B cell (primary cell): ENCODE results near the gene IGFBP3. TPM values are rescaled to one million over a fixed set of nuclear protein-coding genes. Genes with fewer than 3 reads are reported as not detected.

Experiments
- ATAC-seq: fragments of 200-7000 bp; cut with Tn5 transposase; one replicate; pipeline ENCODE4 v1.10.0; 2021; ENCODE audit warnings: low read depth, mild to moderate bottlenecking, moderate number of reproducible peaks, moderate library complexity
- CTCF ChIA-PET: fragments of 350-600 bp; sonication (Branson Sonifier 250); formaldehyde crosslinking; loops from one replicate; lab custom pipeline; 2021; ENCODE audit warnings: antibody characterized with exemption, inconsistent platforms; lab: Charles Lee
- POLR2A ChIA-PET: fragments of 350-600 bp; sonication (Branson Sonifier 250); formaldehyde crosslinking; loops from one replicate; lab custom pipeline; 2021; ENCODE audit warnings: antibody characterized with exemption; lab: Charles Lee
- DNase-seq: peaks from one replicate; pipeline ENCODE4 v3.0.0; 2013
- H2AFZ ChIP-seq: 2 replicates; pipeline ENCODE4 v1.6.1; 2012; ENCODE audit warnings: mild to moderate bottlenecking, low read depth, low read length; ENCODE audit not compliant: insufficient read depth, poor library complexity, severe bottlenecking
- H3K27ac ChIP-seq, 2 donors: 1 replicate in 1 of 2; 2 replicates in 1 of 2; pipeline ENCODE4 v1.5.1; 2012 to 2013; ENCODE audit warnings: low read length in 2 of 2, mild to moderate bottlenecking in 2 of 2, moderate library complexity in 1 of 2
- H3K27me3 ChIP-seq, 4 experiments: fragments of 200-600 bp in 1 of 4; sonication (generic) in 1 of 4; replicated peaks in 1 of 4; 1 replicate in 2 of 4; 2 replicates in 2 of 4; pipeline versions ENCODE4 v1.6.1 to v1.7.0; 2013 to 2016; ENCODE audit warnings: low read length in 3 of 4, mild to moderate bottlenecking in 2 of 4, mixed read lengths in 1 of 4, moderate library complexity in 1 of 4; ENCODE audit not compliant: insufficient read depth in 4 of 4, control insufficient read depth in 3 of 4; ENCODE audit errors: control extremely low read depth in 1 of 4
- H3K36me3 ChIP-seq, 2 experiments: replicated peaks in 1 of 2; 1 replicate in 1 of 2; 2 replicates in 1 of 2; pipeline versions ENCODE4 v1.6.1 to v1.7.1; 2013; ENCODE audit warnings: low read length in 1 of 2; ENCODE audit not compliant: insufficient read depth in 2 of 2, control insufficient read depth in 1 of 2; ENCODE audit errors: control extremely low read depth in 1 of 2, extremely low read depth in 1 of 2
- H3K4me1 ChIP-seq, 2 donors: fragments of 200-600 bp in 1 of 2; sonication (generic) in 1 of 2; 1 replicate in 1 of 2; 2 replicates in 1 of 2; pipeline versions ENCODE4 v1.5.1 to v1.6.1; 2013 to 2017; ENCODE audit warnings: low read length in 2 of 2; ENCODE audit not compliant: control insufficient read depth in 2 of 2, insufficient read depth in 2 of 2
- H3K4me2 ChIP-seq: replicated peaks from 2 replicates; pipeline ENCODE3; 2012; ENCODE audit warnings: mild to moderate bottlenecking, low read depth, low read length; ENCODE audit not compliant: poor library complexity, severe bottlenecking
- H3K4me3 ChIP-seq, 5 experiments: fragments of 200-600 bp in 1 of 5; sonication (generic) in 1 of 5; 1 replicate in 3 of 5; 2 replicates in 2 of 5; pipeline versions ENCODE4 v1.5.1 to v1.7.0; 2011 to 2016; ENCODE audit warnings: low read length in 4 of 5, mild to moderate bottlenecking in 4 of 5, low read depth in 2 of 5, control low read depth in 1 of 5, moderate library complexity in 1 of 5; ENCODE audit not compliant: insufficient read depth in 1 of 5; ENCODE audit errors: control extremely low read depth in 1 of 5, extremely low read depth in 1 of 5
- H3K79me2 ChIP-seq: fragments of 200-600 bp; sonication (generic); one replicate; pipeline ENCODE4 v1.6.0; 2016; ENCODE audit warnings: low read length; ENCODE audit not compliant: control insufficient read depth, insufficient read depth
- H3K9ac ChIP-seq: fragments of 200-600 bp; sonication (generic); 2 replicates; pipeline ENCODE4 v1.6.1; 2017; ENCODE audit warnings: mild to moderate bottlenecking, low read length, moderate library complexity
- H3K9me3 ChIP-seq, 3 donors: one replicate each; pipeline versions ENCODE4 v1.6.1 to v1.7.1; 2013; ENCODE audit warnings: low read length in 2 of 3; ENCODE audit not compliant: control insufficient read depth in 2 of 3, insufficient read depth in 1 of 3; ENCODE audit errors: control extremely low read depth in 1 of 3
- H4K20me1 ChIP-seq: 2 replicates; pipeline ENCODE4 v1.6.0; 2012; ENCODE audit warnings: mild to moderate bottlenecking, low read length; ENCODE audit not compliant: insufficient read depth, control insufficient read depth, poor library complexity, severe bottlenecking
- H3K27ac Mint-ChIP-seq: one replicate; pipeline ENCODE4 v1.8.0; 2021; ENCODE audit warnings: mixed read lengths
- H3K27me3 Mint-ChIP-seq: one replicate; pipeline ENCODE4 v1.8.0; 2021; ENCODE audit warnings: mixed read lengths
- H3K4me1 Mint-ChIP-seq: one replicate; pipeline ENCODE4 v1.8.0; 2021; ENCODE audit warnings: mixed read lengths
- H3K4me3 Mint-ChIP-seq: one replicate; pipeline ENCODE4 v1.8.0; 2021; ENCODE audit warnings: mixed read lengths
- H3K9me3 Mint-ChIP-seq: one replicate; pipeline ENCODE4 v1.8.0; 2022; ENCODE audit warnings: mixed read lengths; ENCODE audit not compliant: insufficient read depth
- EZH2 ChIP-seq: IDR thresholded peaks from 2 replicates; pipeline ENCODE4 v1.6.1; 2012; ENCODE audit warnings: borderline replicate concordance, low read depth, mild to moderate bottlenecking, moderate library complexity, low read length; ENCODE audit not compliant: insufficient read depth, poor library complexity, severe bottlenecking
- WGBS: methylation state at CpG from one replicate; pipeline ENCODE4 v1.1.5; 2013; ENCODE audit warnings: missing lambda C conversion rate; ENCODE audit not compliant: insufficient coverage; 5-methylcytosine and 5-hydroxymethylcytosine counted together
- intact Hi-C: fragments of 100-400 bp; cut with micrococcal nuclease; formaldehyde crosslinking; loops from one replicate; pipeline ENCODE4 v1.10.0; 2022
- polyA plus RNA-seq: library from polyadenylated mRNA; depleted of rRNA; stranded (reverse); fragments of >200 nt; gene quantifications from 2 replicates; pipeline ENCODE4 v1.2.3, GENCODE V29; 2012
- total RNA-seq, 2 donors: library from RNA; stranded (reverse); fragments of 120-200 nt in 1 of 2; gene quantifications; 1 replicate in 1 of 2; 2 replicates in 1 of 2; pipeline versions ENCODE4 v1.2.3 to v1.2.4, GENCODE V29; 2013 to 2022
- TF ChIP-seq, protein P1 (sequence below): fragments of 200-600 bp; IDR thresholded peaks from one replicate; pipeline ENCODE4 v1.8.0; 2022; ENCODE audit warnings: antibody characterized with exemption, mild to moderate bottlenecking

The IGFBP3 gene
- total and polyA plus RNA-seq, 2 donors (not counting 1 experiment from before 2014, with no cell fraction given): not detected

DNA sequence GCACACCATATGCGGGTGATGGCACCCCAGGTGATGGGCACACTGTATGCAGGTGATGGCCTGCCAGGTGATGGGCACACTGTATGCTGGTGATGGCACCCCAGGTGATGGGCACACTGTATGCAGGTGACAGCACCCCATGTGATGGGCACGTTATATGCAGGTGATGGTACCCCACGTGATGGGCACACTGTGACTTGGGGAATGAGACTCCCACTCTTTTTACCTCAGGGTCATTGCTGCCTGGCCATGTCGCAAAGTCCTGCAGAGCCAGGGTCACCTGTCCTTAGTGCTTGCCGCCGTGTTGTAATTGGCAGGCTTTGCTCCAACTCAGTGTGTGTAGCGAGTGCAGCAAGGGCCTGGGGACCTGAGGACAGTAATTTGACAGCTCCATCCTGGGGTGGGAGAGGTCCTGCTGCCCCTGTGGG lies 40.6 kb downstream of the IGFBP3 start:
- no peaks in the 10 kb centered on the region for H3K4me1 Mint-ChIP-seq
- no peaks in the 10 kb centered on the region for H3K4me1 ChIP-seq
- H3K4me2 ChIP-seq: no peak overlapping the region
- intact Hi-C loops: no loop called here
- no peak overlapping the region for H2AFZ ChIP-seq
- H3K27ac ChIP-seq: no peak overlapping the region
- H3K4me3 ChIP-seq: no peak overlapping the region
- H3K36me3 ChIP-seq: no peaks in the 10 kb centered on the region
- peaks cover 0 to 19% (median 11%) of the 10 kb centered on the region in 3 donors for H3K9me3 ChIP-seq
- H4K20me1 ChIP-seq: no peaks in the 10 kb centered on the region
- H3K27me3 Mint-ChIP-seq: peaks cover 34% of the 10 kb centered on the region
- no peaks in the 10 kb centered on the region for H3K79me2 ChIP-seq
- H3K27ac Mint-ChIP-seq: no peak overlapping the region
- TF ChIP-seq, protein P1, sequence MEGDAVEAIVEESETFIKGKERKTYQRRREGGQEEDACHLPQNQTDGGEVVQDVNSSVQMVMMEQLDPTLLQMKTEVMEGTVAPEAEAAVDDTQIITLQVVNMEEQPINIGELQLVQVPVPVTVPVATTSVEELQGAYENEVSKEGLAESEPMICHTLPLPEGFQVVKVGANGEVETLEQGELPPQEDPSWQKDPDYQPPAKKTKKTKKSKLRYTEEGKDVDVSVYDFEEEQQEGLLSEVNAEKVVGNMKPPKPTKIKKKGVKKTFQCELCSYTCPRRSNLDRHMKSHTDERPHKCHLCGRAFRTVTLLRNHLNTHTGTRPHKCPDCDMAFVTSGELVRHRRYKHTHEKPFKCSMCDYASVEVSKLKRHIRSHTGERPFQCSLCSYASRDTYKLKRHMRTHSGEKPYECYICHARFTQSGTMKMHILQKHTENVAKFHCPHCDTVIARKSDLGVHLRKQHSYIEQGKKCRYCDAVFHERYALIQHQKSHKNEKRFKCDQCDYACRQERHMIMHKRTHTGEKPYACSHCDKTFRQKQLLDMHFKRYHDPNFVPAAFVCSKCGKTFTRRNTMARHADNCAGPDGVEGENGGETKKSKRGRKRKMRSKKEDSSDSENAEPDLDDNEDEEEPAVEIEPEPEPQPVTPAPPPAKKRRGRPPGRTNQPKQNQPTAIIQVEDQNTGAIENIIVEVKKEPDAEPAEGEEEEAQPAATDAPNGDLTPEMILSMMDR: no peak
- TF ChIP-seq EZH2: no peak
- ChIA-PET POLR2A (no interaction called here), CTCF (interaction anchor here (1.0 kb wide), 1 partner anchor 10 kb away, joined by 3 read pairs; no protein-coding TSS in a partner anchor)
- ATAC-seq (no peak), DNase-seq (no peak)
- H3K9ac ChIP-seq: no peak overlapping the region
- peaks cover 7% of the 10 kb centered on the region for H3K9me3 Mint-ChIP-seq
- no peak overlapping the region for H3K4me3 Mint-ChIP-seq
- WGBS: 92% methylated on average over 7 of the region's 7 CpGs
- H3K27me3 ChIP-seq: peaks cover 0 to 2% (median 0%) of the 10 kb centered on the region in 4 experiments

DNA sequence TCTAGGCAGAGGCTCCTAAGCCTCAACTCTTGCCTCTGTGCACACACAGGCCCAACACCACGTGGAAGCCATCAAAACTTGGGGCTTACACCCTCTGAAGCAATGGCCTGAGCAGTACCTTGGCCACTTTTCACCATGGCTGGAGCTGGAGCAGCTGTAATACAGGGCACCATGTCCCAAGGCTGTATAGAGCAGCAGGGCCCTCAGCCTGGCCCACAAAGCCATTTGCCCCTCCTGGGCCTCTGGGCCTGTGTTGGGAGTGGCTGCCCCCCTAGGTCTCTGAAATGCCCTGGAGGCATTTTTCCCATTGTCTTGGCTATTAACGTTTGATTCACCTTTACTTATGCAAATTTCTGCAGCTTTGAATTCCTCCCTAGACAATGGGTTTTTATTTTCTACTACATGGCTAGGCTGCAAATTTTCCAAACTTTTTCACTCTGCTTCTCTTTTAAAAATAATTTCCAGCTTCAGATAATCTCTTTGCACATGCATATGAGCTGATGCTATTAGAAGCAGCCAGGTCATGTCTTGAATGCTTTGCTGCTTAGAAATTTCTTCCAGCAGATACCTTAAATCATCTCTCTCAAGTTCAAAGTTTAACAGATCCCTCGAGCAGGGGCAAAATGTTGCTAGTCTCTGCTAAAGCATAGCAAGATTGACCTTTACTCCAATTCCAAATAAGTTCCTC lies 42.5 kb downstream of the IGFBP3 start:
- H3K27ac Mint-ChIP-seq: no peak overlapping the region
- TF ChIP-seq EZH2: no peak
- TF ChIP-seq, protein P1: no peak
- Histone ChIP-seq H3K36me3 (no peaks in the 10 kb centered on the region), H4K20me1 (no peaks in the 10 kb centered on the region), H3K4me1 (no peaks in the 10 kb centered on the region), H3K27ac (no peak overlapping the region), H3K4me2 (no peak overlapping the region), H3K9me3 (peaks cover 0 to 19% (median 11%) of the 10 kb centered on the region in 3 donors), H2AFZ (no peak overlapping the region), H3K27me3 (peaks cover 0 to 2% (median 0%) of the 10 kb centered on the region in 4 experiments), H3K4me3 (no peak overlapping the region), H3K9ac (no peak overlapping the region), H3K79me2 (no peaks in the 10 kb centered on the region)
- intact Hi-C loops: no loop called here
- WGBS: 68% methylated on average over 3 of the region's 3 CpGs
- DNase-seq (no peak), ATAC-seq (no peak)
- H3K4me1 Mint-ChIP-seq: no peaks in the 10 kb centered on the region
- POLR2A ChIA-PET: no interaction called here
- CTCF ChIA-PET: no interaction called here
- peaks cover 22% of the 10 kb centered on the region for H3K27me3 Mint-ChIP-seq
- H3K4me3 Mint-ChIP-seq: no peak overlapping the region
- peaks cover 7% of the 10 kb centered on the region for H3K9me3 Mint-ChIP-seq
